HG03575 (cell line): ENCODE results near the gene EIF1AX.
A peak's percentile ranks its signal among the peaks of the same experiment; 100 is the strongest.
"Not testable (repeated sequence)": the region's sequence is repeated elsewhere in the genome, so short reads cannot be mapped to it uniquely, and the experiment has no call there.

ENCODE experiments used
- ATAC-seq: cut with Tn5 transposase; IDR thresholded peaks from one replicate; pipeline ENCODE4 v1.9.1; 2021; ENCODE audit not compliant: unreplicated experiment, insufficient number of reproducible peaks, low FRiP score; ENCODE audit errors: extremely low read depth

Gene EIF1AX

GRCh38 chrX:20141281-20142220, at the start of gene EIF1AX:
EIF1AX (minus strand) TSS chrX:20141838; CDS start chrX:20141640, 198 bp downstream.
- peak; percentile 91 for ATAC-seq

- no peak for ATAC-seq
Observed at GRCh38 chrX:20189171-20189570, 47.5 kb upstream of the EIF1AX start.

- no peak for ATAC-seq
Observed at GRCh38 chrX:20181598-20182329, 40.1 kb upstream of the EIF1AX start.

- ATAC-seq, result no peak
Observed at GRCh38 chrX:20177093-20177492, 35.5 kb upstream of the EIF1AX start.

- no peak for ATAC-seq
Observed at GRCh38 chrX:20173856-20174255, 32.2 kb upstream of the EIF1AX start.

- ATAC-seq, result no peak
Observed at GRCh38 chrX:20173313-20173712, 31.7 kb upstream of the EIF1AX start.

GRCh38 chrX:20171887-20172286, 30.2 kb upstream of the EIF1AX start:
- ATAC-seq, result no peak

GRCh38 chrX:20162516-20162915, 20.9 kb upstream of the EIF1AX start:
- not testable (repeated sequence) for ATAC-seq

- ATAC-seq, result no peak
Observed at GRCh38 chrX:20159797-20160385, 18.3 kb upstream of the EIF1AX start.

GRCh38 chrX:20151689-20152088, 10.1 kb upstream of the EIF1AX start:
- no peak for ATAC-seq

- ATAC-seq, result no peak
Observed at GRCh38 chrX:20149326-20149725, 7.7 kb upstream of the EIF1AX start.

- ATAC-seq, result no peak
Observed at GRCh38 chrX:20147561-20147960, 5.9 kb upstream of the EIF1AX start.

GRCh38 chrX:20144491-20144890, 2.9 kb upstream of the EIF1AX start:
- no peak for ATAC-seq

GRCh38 chrX:20143561-20143960, 1.9 kb upstream of the EIF1AX start:
- ATAC-seq, result no peak

- no peak for ATAC-seq
Observed at GRCh38 chrX:20143111-20143510, 1.5 kb upstream of the EIF1AX start.

- no peak for ATAC-seq
Observed at GRCh38 chrX:20140420-20140819, 1.2 kb downstream of the EIF1AX start.

- ATAC-seq, result no peak
Observed at GRCh38 chrX:20139966-20140365, 1.7 kb downstream of the EIF1AX start.

- ATAC-seq, result no peak
Observed at GRCh38 chrX:20135944-20136343, 5.7 kb downstream of the EIF1AX start.

- no peak for ATAC-seq
Observed at GRCh38 chrX:20132666-20133065, 9.0 kb downstream of the EIF1AX start.

GRCh38 chrX:20130357-20130756, 11.3 kb downstream of the EIF1AX start:
- ATAC-seq, result no peak
